Caki2 (cell line): ENCODE data around the gene STX18. TPM values are rescaled to one million over a fixed set of nuclear protein-coding genes. Genes with fewer than 3 reads are reported as not detected.

Experiments
- DNase-seq: peaks from one replicate; pipeline ENCODE4 v3.0.0-alpha.2; 2015; ENCODE audit warnings: low read depth
- in situ Hi-C: cut with HindIII; loops from 2 replicates; pipeline ENCODE4 v1.10.0; 2016; ENCODE audit warnings: low sequenced_read_pairs, low pct_unique_long_range_greater_than_20kb, mixed read lengths
- total RNA-seq: library from RNA; depleted of rRNA; stranded (reverse); fragments of >200 nt; shearing (Covaris generic); gene quantifications from 2 replicates; pipeline ENCODE4 v1.2.3, GENCODE V29; 2014; ENCODE audit warnings: low replicate concordance; rRNA removed

Gene STX18
- total RNA-seq, 1 experiment from 2014 or later: 25.2 TPM

- in situ Hi-C loops: no loop called here
- DNase-seq: peak; percentile 54
These were observed 155.0 kb downstream of the STX18 start, which contains the start of gene NSG1 for GRCh38 chr4:4386736-4387392. Gene NSG1 (plus strand): TSS chr4:4387102. CDS start chr4:4387630, 528 bp downstream.

- no peak for DNase-seq
- in situ Hi-C loops: no loop called here
These were observed 155.5 kb downstream of the STX18 start for GRCh38 chr4:4386296-4386735.

- no peak for DNase-seq
- in situ Hi-C loops: no loop called here
These were observed 156.0 kb downstream of the STX18 start for GRCh38 chr4:4385729-4386295.

- peak; percentile 11 for DNase-seq
- in situ Hi-C loops: no loop called here
These were observed 157.0 kb downstream of the STX18 start for GRCh38 chr4:4384837-4385236.

- no peak for DNase-seq
- in situ Hi-C loops: no loop called here
These were observed 158.8 kb downstream of the STX18 start for GRCh38 chr4:4383085-4383484.

GRCh38 chr4:4379540-4380087 is 162.2 kb downstream of the STX18 start:
- no peak for DNase-seq
- in situ Hi-C loops: no loop called here

GRCh38 chr4:4377732-4378460 is 164.0 kb downstream of the STX18 start:
- in situ Hi-C loops: no loop called here
- no peak for DNase-seq

- DNase-seq: no peak
- in situ Hi-C loops: no loop called here
These were observed 164.7 kb downstream of the STX18 start for GRCh38 chr4:4377191-4377590.

GRCh38 chr4:4376074-4376473 is 165.8 kb downstream of the STX18 start:
- no peak for DNase-seq
- in situ Hi-C loops: no loop called here

GRCh38 chr4:4374388-4375098 is 167.3 kb downstream of the STX18 start:
- in situ Hi-C loops: no loop called here
- no peak for DNase-seq

Other genes starting within 250 kb of the STX18 start
- 3.0 and 3.8 TPM in 2 replicates for gene NSG1, start 154.9 kb downstream of the STX18 start, total RNA-seq